ENCODE measurements around the gene SLC41A3.

SLC41A3 gene

GRCh38 chr3:126103121-126104027 lies 19.4 kb upstream of the SLC41A3 start:
- no CpG with 5 or more reads among the region's 22 CpGs for WGBS (ENCODE audit: extremely low coverage, insufficient coverage, low lambda C conversion rate)
- H3K79me1 ChIP-seq (ENCODE audit: low read length), result no peaks in the 10 kb centered on the region
- no peak overlapping the region for H2BK5ac ChIP-seq (ENCODE audit: low read length)
- H3K18ac ChIP-seq (ENCODE audit: low read length), result no peak overlapping the region
- H3K4me3 ChIP-seq (ENCODE audit: low read length), result no peak overlapping the region
- no peak overlapping the region for H2BK15ac ChIP-seq (replicated peaks; ENCODE audit: low read depth)
- no peak overlapping the region for H4K5ac ChIP-seq (ENCODE audit: low read length)
- H3K9ac ChIP-seq (ENCODE audit: low read length), result no peak overlapping the region
- H3K4me2 ChIP-seq (ENCODE audit: low read length), result no peak overlapping the region
- no peak overlapping the region for H2BK120ac ChIP-seq (ENCODE audit: low read depth, low read length)
- H3K27me3 ChIP-seq (ENCODE audit: insufficient read depth, low read length, poor library complexity), result no peaks in the 10 kb centered on the region
- H3K27ac ChIP-seq (ENCODE audit: low read depth, low read length), result no peak overlapping the region
- no peak overlapping the region for H4K8ac ChIP-seq (ENCODE audit: low read depth, low read length)
- no peaks in the 10 kb centered on the region for H3K36me3 ChIP-seq (ENCODE audit: control insufficient read depth, insufficient read depth, low read length)
- no peak overlapping the region for H2AK5ac ChIP-seq (ENCODE audit: low read length)
- no peak overlapping the region for H3K23ac ChIP-seq (ENCODE audit: low read length)
- H3K4ac ChIP-seq (ENCODE audit: low read depth, low read length), result no peak overlapping the region
- no peak overlapping the region for H3K56ac ChIP-seq (ENCODE audit: low read length)
- DNase-seq, result peak; percentile 46
- no peaks in the 10 kb centered on the region for H3K79me2 ChIP-seq (ENCODE audit: control insufficient read depth, insufficient read depth, low read length)
- no peaks in the 10 kb centered on the region for H3K4me1 ChIP-seq (ENCODE audit: control insufficient read depth, low read depth, low read length)

GRCh38 chr3:126102530-126102951 lies 18.6 kb upstream of the SLC41A3 start:
- H3K27me3 ChIP-seq (ENCODE audit: insufficient read depth, low read length, poor library complexity), result no peaks in the 10 kb centered on the region
- no peaks in the 10 kb centered on the region for H3K4me1 ChIP-seq (ENCODE audit: control insufficient read depth, low read depth, low read length)
- no peak overlapping the region for H2BK120ac ChIP-seq (ENCODE audit: low read depth, low read length)
- no peak overlapping the region for H2BK15ac ChIP-seq (replicated peaks; ENCODE audit: low read depth)
- H3K9ac ChIP-seq (ENCODE audit: low read length), result no peak overlapping the region
- no peak overlapping the region for H4K5ac ChIP-seq (ENCODE audit: low read length)
- DNase-seq, result no peak
- H3K79me1 ChIP-seq (ENCODE audit: low read length), result no peaks in the 10 kb centered on the region
- no peak overlapping the region for H3K56ac ChIP-seq (ENCODE audit: low read length)
- H3K23ac ChIP-seq (ENCODE audit: low read length), result no peak overlapping the region
- no peak overlapping the region for H3K4ac ChIP-seq (ENCODE audit: low read depth, low read length)
- H3K27ac ChIP-seq (ENCODE audit: low read depth, low read length), result no peak overlapping the region
- no peak overlapping the region for H2BK5ac ChIP-seq (ENCODE audit: low read length)
- no peak overlapping the region for H2AK5ac ChIP-seq (ENCODE audit: low read length)
- no peak overlapping the region for H3K18ac ChIP-seq (ENCODE audit: low read length)
- no CpG with 5 or more reads among the region's 5 CpGs for WGBS (ENCODE audit: extremely low coverage, insufficient coverage, low lambda C conversion rate)
- H3K79me2 ChIP-seq (ENCODE audit: control insufficient read depth, insufficient read depth, low read length), result no peaks in the 10 kb centered on the region
- H3K4me3 ChIP-seq (ENCODE audit: low read length), result no peak overlapping the region
- no peaks in the 10 kb centered on the region for H3K36me3 ChIP-seq (ENCODE audit: control insufficient read depth, insufficient read depth, low read length)
- H4K8ac ChIP-seq (ENCODE audit: low read depth, low read length), result no peak overlapping the region
- no peak overlapping the region for H3K4me2 ChIP-seq (ENCODE audit: low read length)

DNA sequence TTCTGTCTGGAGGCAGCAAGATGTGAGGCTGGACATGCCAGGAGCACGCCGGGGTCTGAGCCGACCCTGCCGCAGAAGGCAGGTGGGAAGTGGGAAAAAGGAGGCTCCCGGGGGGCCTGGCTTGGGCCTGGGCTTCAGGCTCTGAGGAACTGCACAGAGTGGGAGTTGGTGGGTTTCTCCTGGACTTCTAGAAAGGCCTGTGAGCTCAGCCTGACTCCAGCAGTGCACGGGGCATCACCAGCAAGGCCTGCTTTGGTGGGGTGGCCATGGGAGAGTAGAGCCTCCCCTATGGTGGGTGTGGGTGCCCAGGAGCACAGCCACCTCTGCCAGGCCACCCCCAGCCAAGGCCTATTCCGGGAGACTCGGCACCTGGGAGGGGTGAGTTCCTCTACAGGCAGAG lies 18.1 kb upstream of the SLC41A3 start:
- H3K4me1 ChIP-seq (ENCODE audit: control insufficient read depth, low read depth, low read length), result no peaks in the 10 kb centered on the region
- no peaks in the 10 kb centered on the region for H3K27me3 ChIP-seq (ENCODE audit: insufficient read depth, low read length, poor library complexity)
- no peak overlapping the region for H4K5ac ChIP-seq (ENCODE audit: low read length)
- H3K4ac ChIP-seq (ENCODE audit: low read depth, low read length), result no peak overlapping the region
- H3K4me2 ChIP-seq (ENCODE audit: low read length), result no peak overlapping the region
- H3K79me1 ChIP-seq (ENCODE audit: low read length), result no peaks in the 10 kb centered on the region
- H3K18ac ChIP-seq (ENCODE audit: low read length), result no peak overlapping the region
- WGBS (ENCODE audit: extremely low coverage, insufficient coverage, low lambda C conversion rate), result no CpG with 5 or more reads among the region's 8 CpGs
- H3K4me3 ChIP-seq (ENCODE audit: low read length), result no peak overlapping the region
- H2BK15ac ChIP-seq (replicated peaks; ENCODE audit: low read depth), result no peak overlapping the region
- H3K23ac ChIP-seq (ENCODE audit: low read length), result no peak overlapping the region
- H2AK5ac ChIP-seq (ENCODE audit: low read length), result no peak overlapping the region
- H3K9ac ChIP-seq (ENCODE audit: low read length), result no peak overlapping the region
- no peak for DNase-seq
- no peaks in the 10 kb centered on the region for H3K79me2 ChIP-seq (ENCODE audit: control insufficient read depth, insufficient read depth, low read length)
- no peak overlapping the region for H4K8ac ChIP-seq (ENCODE audit: low read depth, low read length)
- H3K27ac ChIP-seq (ENCODE audit: low read depth, low read length), result no peak overlapping the region
- no peak overlapping the region for H2BK5ac ChIP-seq (ENCODE audit: low read length)
- H3K56ac ChIP-seq (ENCODE audit: low read length), result no peak overlapping the region
- no peaks in the 10 kb centered on the region for H3K36me3 ChIP-seq (ENCODE audit: control insufficient read depth, insufficient read depth, low read length)
- no peak overlapping the region for H2BK120ac ChIP-seq (ENCODE audit: low read depth, low read length)

- no peaks in the 10 kb centered on the region for H3K4me1 ChIP-seq (ENCODE audit: control insufficient read depth, low read depth, low read length)
- H2BK120ac ChIP-seq (ENCODE audit: low read depth, low read length), result no peak overlapping the region
- H3K23ac ChIP-seq (ENCODE audit: low read length), result no peak overlapping the region
- no peak overlapping the region for H3K18ac ChIP-seq (ENCODE audit: low read length)
- no peak overlapping the region for H3K9ac ChIP-seq (ENCODE audit: low read length)
- no peak overlapping the region for H2BK5ac ChIP-seq (ENCODE audit: low read length)
- H3K79me2 ChIP-seq (ENCODE audit: control insufficient read depth, insufficient read depth, low read length), result no peaks in the 10 kb centered on the region
- H3K79me1 ChIP-seq (ENCODE audit: low read length), result no peaks in the 10 kb centered on the region
- no peak overlapping the region for H3K4ac ChIP-seq (ENCODE audit: low read depth, low read length)
- H4K8ac ChIP-seq (ENCODE audit: low read depth, low read length), result no peak overlapping the region
- H3K56ac ChIP-seq (ENCODE audit: low read length), result no peak overlapping the region
- no peak overlapping the region for H2AK5ac ChIP-seq (ENCODE audit: low read length)
- no peaks in the 10 kb centered on the region for H3K36me3 ChIP-seq (ENCODE audit: control insufficient read depth, insufficient read depth, low read length)
- no CpG with 5 or more reads among the region's 10 CpGs for WGBS (ENCODE audit: extremely low coverage, insufficient coverage, low lambda C conversion rate)
- no peak for DNase-seq
- no peak overlapping the region for H4K5ac ChIP-seq (ENCODE audit: low read length)
- no peak overlapping the region for H3K4me3 ChIP-seq (ENCODE audit: low read length)
- H3K27me3 ChIP-seq (ENCODE audit: insufficient read depth, low read length, poor library complexity), result no peaks in the 10 kb centered on the region
- H2BK15ac ChIP-seq (replicated peaks; ENCODE audit: low read depth), result no peak overlapping the region
- no peak overlapping the region for H3K4me2 ChIP-seq (ENCODE audit: low read length)
- no peak overlapping the region for H3K27ac ChIP-seq (ENCODE audit: low read depth, low read length)
These were observed 17.6 kb upstream of the SLC41A3 start for GRCh38 chr3:126101521-126101982.

DNA sequence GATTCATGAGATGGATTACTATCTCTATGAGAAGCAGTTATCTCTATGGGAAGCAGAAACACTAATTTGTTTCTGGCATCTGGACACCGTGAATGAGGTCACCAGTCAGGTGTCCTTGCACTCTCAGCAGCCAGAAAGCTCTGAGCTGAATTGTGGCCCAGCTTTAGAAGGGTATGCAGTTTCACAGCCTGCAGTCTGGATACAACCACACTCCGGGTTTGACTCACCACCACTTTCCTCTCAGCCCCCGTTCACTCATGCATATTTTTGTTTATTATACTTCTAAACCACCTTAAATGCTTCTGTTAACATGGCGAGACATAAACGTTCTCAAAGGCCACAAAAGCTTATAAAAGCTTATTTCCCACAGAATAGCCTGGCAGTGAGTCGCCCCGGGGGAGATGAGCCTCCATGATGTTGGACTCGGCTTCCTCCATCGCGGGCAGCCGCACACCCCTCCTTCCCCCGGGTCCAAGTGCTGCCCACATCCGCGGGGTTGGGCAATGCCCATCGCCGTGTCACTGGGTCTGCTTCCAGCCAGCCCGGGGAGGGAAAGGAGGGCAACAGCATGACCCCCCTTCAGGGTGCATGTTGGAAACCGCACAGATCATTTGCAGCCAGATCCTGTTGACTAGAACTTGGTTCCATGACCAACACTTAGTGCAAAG lies 16.8 kb upstream of the SLC41A3 start:
- H3K4ac ChIP-seq (ENCODE audit: low read depth, low read length), result no peak overlapping the region
- H3K4me3 ChIP-seq (ENCODE audit: low read length), result no peak overlapping the region
- no peak overlapping the region for H3K18ac ChIP-seq (ENCODE audit: low read length)
- H4K5ac ChIP-seq (ENCODE audit: low read length), result no peak overlapping the region
- H2AK5ac ChIP-seq (ENCODE audit: low read length), result no peak overlapping the region
- no peak for DNase-seq
- H3K79me2 ChIP-seq (ENCODE audit: control insufficient read depth, insufficient read depth, low read length), result no peaks in the 10 kb centered on the region
- no peaks in the 10 kb centered on the region for H3K27me3 ChIP-seq (ENCODE audit: insufficient read depth, low read length, poor library complexity)
- no peaks in the 10 kb centered on the region for H3K36me3 ChIP-seq (ENCODE audit: control insufficient read depth, insufficient read depth, low read length)
- H3K23ac ChIP-seq (ENCODE audit: low read length), result no peak overlapping the region
- H3K27ac ChIP-seq (ENCODE audit: low read depth, low read length), result no peak overlapping the region
- no peaks in the 10 kb centered on the region for H3K4me1 ChIP-seq (ENCODE audit: control insufficient read depth, low read depth, low read length)
- H2BK120ac ChIP-seq (ENCODE audit: low read depth, low read length), result no peak overlapping the region
- H2BK15ac ChIP-seq (replicated peaks; ENCODE audit: low read depth), result no peak overlapping the region
- H3K79me1 ChIP-seq (ENCODE audit: low read length), result no peaks in the 10 kb centered on the region
- H3K4me2 ChIP-seq (ENCODE audit: low read length), result no peak overlapping the region
- no peak overlapping the region for H4K8ac ChIP-seq (ENCODE audit: low read depth, low read length)
- H3K56ac ChIP-seq (ENCODE audit: low read length), result no peak overlapping the region
- H3K9ac ChIP-seq (ENCODE audit: low read length), result no peak overlapping the region
- no CpG with 5 or more reads among the region's 18 CpGs for WGBS (ENCODE audit: extremely low coverage, insufficient coverage, low lambda C conversion rate)
- no peak overlapping the region for H2BK5ac ChIP-seq (ENCODE audit: low read length)

Data from mesendoderm (in vitro differentiated cells).